HG03280 (cell line): ENCODE data around the gene BEST2.

ENCODE experiments used
- ATAC-seq: cut with Tn5 transposase; IDR thresholded peaks from one replicate; pipeline ENCODE4 v1.9.1; 2021; ENCODE audit warnings: mild to moderate bottlenecking, moderate library complexity; ENCODE audit not compliant: unreplicated experiment

The BEST2 gene

DNA sequence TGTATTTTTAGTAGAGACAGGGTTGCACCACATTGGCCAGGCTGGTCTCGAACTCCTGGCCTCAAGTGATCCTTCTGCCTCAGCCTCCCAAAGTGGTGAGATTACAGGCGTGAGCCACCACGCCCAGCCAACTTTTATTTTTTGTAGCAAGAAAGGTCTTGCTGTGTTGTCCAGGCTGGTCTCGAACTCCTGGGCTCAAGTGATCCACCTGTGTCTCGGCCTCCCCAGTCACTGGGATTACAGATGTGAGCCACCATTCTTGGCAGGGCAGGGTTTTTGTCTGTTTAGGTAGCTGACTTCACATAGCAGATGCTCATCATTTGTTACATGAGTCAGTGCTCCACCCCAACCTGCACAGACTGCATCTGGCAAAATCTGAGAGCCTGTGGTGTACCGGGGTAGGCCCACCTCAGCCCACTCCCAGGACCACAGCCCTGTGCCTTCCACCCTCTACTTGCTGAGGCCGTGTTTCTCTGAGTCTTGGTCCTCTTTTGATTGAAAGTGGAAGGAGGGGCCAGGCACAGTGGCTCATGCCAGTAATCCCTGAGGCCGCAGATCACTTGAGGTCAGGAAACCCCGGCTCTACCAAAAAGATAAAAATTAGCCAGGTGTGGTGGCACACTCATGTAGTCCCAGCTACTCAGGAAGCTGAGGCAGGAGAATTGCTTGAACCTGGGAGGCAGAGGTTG, 23.7 kb upstream of the BEST2 start:
- no peak for ATAC-seq

- ATAC-seq: no peak
Measured at GRCh38 chr19:12730064-12730463, 21.5 kb upstream of the BEST2 start.

DNA sequence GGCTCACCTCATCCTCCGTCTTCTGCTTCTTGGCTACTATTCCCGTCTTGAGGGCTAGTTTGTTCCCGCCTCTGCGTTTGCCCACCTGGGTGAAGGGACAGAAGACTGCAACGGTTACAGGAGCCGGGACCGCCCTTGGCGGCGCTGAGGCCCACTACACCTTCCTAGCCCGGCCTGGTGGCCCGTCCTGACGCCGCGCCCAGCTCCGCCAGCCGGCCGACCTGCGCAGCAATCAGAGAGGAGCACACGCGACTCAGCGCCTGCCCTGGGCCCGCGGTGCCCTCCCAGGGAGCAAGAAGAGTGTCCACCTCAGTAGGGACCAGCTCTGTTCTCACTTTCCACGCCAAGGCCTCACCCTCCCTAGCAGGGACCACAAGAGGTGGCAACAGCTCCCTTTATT, 20.3 kb upstream of the BEST2 start:
- no peak for ATAC-seq

DNA sequence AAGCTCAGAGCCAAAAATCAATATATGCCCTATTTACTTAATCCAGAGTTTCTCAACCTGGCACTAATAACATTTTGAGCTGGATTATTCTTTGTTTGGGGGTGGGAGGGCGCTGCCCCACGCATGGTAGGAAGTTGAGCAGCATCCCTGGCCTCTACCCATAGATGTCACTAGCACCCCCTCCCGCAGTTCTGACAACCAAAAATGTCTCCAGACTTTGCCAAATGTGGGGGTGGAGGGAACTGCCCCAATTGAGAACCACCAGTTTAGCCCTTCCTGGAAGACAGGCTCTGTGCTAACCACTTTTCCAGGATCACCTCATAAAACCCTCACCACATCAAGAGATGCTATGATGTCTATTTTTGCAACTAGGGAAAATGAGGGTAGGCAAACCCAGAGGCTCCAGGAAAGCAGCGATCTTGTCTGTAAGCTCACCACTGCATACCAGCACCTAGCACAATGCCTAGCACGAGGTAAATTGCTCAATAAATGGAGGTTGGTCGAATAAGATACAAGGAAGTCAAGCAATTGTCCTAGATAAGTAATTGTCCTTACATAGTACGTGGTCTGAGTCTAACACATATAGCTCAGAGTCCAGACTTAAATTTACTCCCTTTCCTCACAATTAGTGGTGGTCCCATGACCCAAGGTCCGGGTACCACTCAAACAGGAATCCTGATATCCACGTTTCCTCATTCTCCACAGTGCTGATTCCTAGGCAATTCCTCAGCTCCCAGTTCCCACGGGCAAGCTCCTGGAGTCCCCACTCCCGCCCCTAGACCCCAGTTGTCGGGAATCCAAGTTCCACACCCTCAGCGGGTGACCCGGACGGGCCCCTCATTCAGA, 18.0 kb upstream of the BEST2 start:
- no peak for ATAC-seq

GRCh38 chr19:12736995-12737834, 14.4 kb upstream of the BEST2 start, which contains the start of gene GET3:
Gene GET3 (plus strand): TSS chr19:12737497. CDS start chr19:12737506, 9 bp downstream.
- ATAC-seq: peak; percentile 75

DNA sequence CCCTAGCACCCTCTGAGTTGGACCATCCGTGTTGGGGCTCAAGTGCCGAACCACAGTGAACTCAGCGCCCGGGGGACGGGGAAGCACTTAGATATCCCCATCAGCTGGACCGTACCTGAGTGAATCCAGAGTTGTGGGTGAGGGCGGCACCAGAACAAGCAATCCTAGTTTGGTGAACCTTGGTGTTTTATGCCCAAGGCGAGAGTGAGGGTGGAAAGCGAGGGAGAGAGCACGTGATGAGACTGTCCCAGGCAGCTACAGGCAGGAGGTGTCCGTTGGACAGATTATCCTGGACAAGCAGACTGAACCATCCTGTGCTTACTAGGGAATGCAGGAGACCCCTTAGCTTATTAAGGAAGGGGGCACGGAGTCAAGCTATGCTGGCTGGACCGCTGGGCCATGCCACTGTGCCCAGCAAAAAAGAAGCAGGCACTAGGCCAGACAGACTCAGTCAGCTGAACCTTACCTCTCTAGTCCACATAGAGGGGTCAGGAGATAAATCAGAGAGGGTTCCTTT, 13.7 kb upstream of the BEST2 start:
- no peak for ATAC-seq

DNA sequence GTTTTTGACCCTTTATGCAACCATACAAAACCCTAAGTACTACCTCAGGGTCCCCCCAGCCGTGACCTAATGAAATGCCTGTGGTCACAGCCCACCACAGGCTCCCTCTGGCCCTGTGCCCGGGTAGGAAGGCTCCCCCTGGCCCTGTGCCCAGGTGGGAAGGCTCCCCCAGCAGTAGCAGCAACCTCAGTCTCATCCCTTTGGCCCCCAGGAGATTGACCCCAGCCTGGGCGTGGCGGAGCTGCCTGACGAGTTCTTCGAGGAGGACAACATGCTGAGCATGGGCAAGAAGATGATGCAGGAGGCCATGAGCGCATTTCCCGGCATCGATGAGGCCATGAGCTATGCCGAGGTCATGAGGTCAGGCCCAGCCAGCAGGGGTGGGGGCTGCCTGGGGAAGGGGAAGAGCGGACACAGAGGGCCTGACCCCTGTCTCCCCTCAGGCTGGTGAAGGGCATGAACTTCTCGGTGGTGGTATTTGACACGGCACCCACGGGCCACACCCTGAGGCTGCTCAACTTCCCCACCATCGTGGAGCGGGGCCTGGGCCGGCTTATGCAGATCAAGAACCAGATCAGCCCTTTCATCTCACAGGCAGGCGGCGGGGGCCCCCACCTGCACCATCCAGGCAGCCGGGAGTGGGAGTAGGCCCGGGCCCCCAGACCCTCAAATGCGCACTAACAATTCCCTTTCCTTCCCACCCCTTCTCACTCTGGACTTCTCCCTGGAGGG, 6.3 kb upstream of the BEST2 start:
- ATAC-seq: no peak

- no peak for ATAC-seq
Measured at GRCh38 chr19:12748489-12748888, 3.1 kb upstream of the BEST2 start.

DNA sequence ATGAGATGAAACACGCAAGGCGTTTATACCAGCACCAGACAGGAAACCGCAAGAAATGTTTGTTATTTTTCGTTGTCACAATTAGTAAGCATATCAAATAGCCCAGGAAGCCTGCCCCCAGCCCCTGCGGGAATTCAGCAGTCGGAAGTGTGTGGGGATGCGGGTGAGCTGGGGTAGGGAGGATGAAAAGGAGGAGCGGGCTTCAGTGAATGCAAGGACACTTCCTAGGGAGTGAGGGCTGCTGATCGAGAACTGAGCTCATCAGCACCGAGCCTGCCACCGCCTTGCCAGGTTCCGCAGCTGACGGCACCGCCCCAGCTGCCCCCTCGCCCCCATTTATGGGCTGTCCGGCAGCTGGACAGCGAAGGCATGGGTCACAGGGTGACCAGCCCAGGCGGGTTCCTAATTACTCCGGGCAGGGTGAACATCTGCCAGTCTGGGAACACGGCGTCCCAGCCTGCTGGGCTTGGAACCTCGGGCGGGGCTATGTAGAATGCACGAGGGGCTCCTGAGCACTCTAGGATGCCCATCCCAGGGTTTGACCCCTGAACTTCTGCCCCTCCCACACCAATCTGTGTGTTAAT, 1.6 kb upstream of the BEST2 start:
- ATAC-seq: no peak

DNA sequence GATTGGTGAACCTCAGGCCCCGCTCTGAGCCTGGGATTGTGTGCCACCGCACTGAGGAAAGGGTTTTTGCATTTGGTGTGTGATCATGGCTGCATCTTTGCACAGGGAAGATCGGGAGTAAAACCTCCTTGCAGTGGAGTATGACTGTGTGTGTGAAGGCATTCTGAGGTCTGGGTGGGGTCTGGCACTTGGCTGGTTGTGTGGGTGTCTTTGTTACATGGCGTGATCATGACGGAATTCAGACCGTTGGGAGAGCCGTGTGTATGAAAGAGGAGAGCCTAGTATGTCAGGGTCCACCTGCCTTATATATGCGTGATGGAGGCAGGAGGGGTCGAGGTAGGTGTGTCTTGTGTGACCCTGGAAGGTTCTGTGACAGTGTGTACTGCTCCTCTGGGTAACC, 740 bp upstream of the BEST2 start:
- no peak for ATAC-seq

GRCh38 chr19:12752056-12752781, 628 bp downstream of the BEST2 start:
- no peak for ATAC-seq

DNA sequence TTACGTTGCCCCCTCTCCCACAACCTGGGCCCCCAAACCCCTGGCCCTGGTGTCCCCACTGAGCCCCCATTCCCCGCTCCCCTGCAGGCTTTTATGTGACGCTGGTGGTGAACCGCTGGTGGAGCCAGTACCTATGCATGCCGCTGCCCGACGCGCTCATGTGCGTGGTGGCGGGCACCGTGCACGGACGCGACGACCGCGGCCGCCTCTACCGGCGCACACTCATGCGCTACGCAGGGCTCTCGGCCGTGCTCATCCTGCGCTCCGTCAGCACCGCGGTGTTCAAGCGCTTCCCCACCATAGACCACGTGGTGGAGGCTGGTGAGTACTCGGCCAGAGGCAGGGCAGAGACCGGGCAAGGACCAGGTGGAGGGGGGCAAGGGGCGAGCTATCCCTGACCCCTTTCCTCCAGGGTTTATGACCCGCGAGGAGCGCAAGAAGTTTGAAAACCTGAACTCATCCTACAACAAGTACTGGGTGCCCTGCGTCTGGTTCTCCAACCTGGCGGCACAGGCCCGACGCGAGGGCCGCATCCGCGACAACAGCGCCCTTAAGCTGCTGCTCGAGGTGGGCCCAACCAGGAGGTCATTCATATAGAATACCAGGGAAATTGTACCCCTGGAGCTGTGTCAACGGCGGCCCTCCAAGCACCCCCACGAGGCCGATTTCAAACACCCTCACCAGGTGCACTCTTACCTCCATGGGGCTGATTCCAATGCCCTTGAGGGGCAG, 3.0 kb downstream of the BEST2 start:
- ATAC-seq: no peak

- no peak for ATAC-seq
Measured at GRCh38 chr19:12756150-12756883, 4.7 kb downstream of the BEST2 start.

- no peak for ATAC-seq
Measured at GRCh38 chr19:12757544-12758274, 6.1 kb downstream of the BEST2 start.

GRCh38 chr19:12759686-12760085, 8.1 kb downstream of the BEST2 start:
- ATAC-seq: no peak

- ATAC-seq: no peak
Measured at GRCh38 chr19:12763100-12763499, 11.5 kb downstream of the BEST2 start.

DNA sequence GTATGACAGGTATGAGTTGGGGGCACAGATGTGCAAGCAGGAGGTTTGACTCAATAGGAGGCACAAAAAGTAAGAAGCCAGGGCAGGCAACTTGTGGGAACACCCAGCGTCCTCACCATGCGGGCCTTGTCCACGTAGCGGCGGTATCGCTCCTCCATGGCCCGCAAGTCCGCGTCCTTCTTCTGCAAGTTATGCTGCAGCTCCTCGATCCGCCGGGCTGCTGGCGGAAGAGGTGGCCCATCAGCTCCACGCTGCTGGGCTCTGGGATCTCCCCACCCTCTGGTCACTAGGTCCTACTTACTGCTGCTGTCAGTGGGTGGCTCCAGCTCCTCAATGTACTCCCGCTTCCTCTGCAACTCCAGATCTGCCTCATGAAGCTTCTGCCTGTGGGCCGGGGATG, 13.1 kb downstream of the BEST2 start:
- ATAC-seq: no peak
